ENCODE measurements around the gene CCL15. TPM values are rescaled to one million over a fixed set of nuclear protein-coding genes. Genes with fewer than 3 reads are reported as not detected.
"Not testable (repeated sequence)": the region's sequence is repeated elsewhere in the genome, so short reads cannot be mapped to it uniquely, and the experiment has no call there.

The CCL15 gene
- total RNA-seq, 4 donors from 2014 or later, result 4.1 to 63.9 (median 27.0) TPM

DNA sequence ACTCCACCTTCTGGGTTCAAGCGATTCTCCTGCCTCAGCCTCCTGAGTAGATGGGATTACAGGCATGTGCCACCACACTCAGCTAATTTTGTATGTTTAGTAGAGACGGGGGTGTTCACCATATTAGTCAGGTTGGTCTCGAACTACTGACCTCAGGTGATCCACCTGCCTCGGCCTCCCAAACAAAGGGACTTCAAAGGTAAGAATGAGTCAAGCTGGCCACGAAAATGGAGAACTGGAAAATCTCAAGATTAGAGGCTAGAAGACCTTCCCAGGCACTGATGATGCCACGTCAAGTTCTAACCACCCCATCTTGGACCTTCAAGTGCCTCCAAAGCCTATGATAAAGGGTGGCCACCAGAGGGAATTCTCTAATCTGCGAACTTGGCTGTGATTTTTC lies 1.3 kb upstream of the CCL15 start:
- no peak for TF ChIP-seq CTCF (IDR thresholded peaks at IDR 0.05)
- TF ChIP-seq POLR2A (IDR thresholded peaks at IDR 0.05), result no peak
- H3K4me3 ChIP-seq, result no peak overlapping the region
- no peaks in the 10 kb centered on the region for H3K9me3 ChIP-seq
- peaks cover 0 to 9% (median 0%) of the 10 kb centered on the region in 3 donors for H3K36me3 ChIP-seq
- peaks cover 0 to 16% (median 0%) of the 10 kb centered on the region in 4 donors for H3K4me1 ChIP-seq
- H3K27me3 ChIP-seq, result no peaks in the 10 kb centered on the region
- DNase-seq, result no peak
- H3K27ac ChIP-seq, result peak overlapping the region in 2 of 4 donors; percentile 87 to 96

GRCh38 chr17:36001862-36002603 lies 680 bp upstream of the CCL15 start:
- peak in 2 of 3 donors; percentile 90 for DNase-seq
- Histone ChIP-seq H3K4me3 (peak overlapping the region in 2 of 4 donors; percentile 55 to 58), H3K9me3 (no peaks in the 10 kb centered on the region), H3K27ac (peak overlapping the region in 3 of 4 donors; percentile 63 to 96 (median 87)), H3K36me3 (peaks cover 0 to 9% (median 0%) of the 10 kb centered on the region in 3 donors), H3K4me1 (peaks cover 0 to 16% (median 0%) of the 10 kb centered on the region in 4 donors), H3K27me3 (no peaks in the 10 kb centered on the region)
- TF ChIP-seq CTCF (IDR thresholded peaks at IDR 0.05) (no peak), POLR2A (IDR thresholded peaks at IDR 0.05) (no peak)

DNA sequence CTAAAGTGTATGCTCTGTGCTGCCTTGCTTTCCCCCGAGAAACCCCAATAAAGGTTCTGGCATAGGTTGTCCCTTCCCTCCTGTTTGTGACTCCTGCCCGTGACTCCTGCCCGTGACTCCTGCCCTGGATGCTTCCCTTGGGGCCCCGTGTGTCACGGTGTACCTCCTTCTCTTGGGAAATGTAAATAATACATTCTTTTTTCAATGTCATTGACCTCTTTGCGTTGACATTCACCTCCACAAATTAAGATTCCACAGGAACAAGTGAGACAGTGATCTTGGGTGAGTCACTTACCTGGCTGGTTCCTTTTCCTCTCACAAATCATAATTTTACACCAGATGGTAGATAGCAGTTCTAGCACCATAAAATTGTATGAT lies 632 bp downstream of the CCL15 start:
- DNase-seq, result peak in 2 of 3 donors; percentile 61
- Histone ChIP-seq H3K27ac (peak overlapping the region in 3 of 4 donors; percentile 63 to 96 (median 87)), H3K9me3 (no peaks in the 10 kb centered on the region), H3K4me1 (peaks cover 0 to 16% (median 0%) of the 10 kb centered on the region in 4 donors), H3K36me3 (peaks cover 0 to 9% (median 0%) of the 10 kb centered on the region in 3 donors), H3K27me3 (no peaks in the 10 kb centered on the region), H3K4me3 (peak overlapping the region in 3 of 4 donors; percentile 22 to 58 (median 55))
- TF ChIP-seq POLR2A (IDR thresholded peaks at IDR 0.05) (no peak), CTCF (IDR thresholded peaks at IDR 0.05) (no peak)

DNA sequence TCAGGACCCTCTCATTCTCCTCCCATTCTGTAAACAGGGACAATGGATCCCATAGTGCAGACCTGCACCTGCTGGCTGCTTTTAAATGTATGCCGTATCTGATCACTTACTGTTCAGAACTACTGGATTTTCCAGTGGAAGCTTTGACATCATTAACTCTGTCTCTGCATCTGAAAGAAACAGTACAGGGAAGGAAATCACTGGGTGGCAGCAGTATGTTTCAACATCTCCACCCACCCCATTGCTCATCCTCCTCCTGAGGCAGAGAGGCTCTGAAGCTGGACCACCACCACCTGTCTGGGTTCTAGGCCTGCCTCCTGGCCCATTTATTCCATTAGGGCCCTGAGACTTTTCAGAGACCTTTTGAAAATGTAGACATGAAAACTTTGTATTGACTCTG lies 2.6 kb downstream of the CCL15 start:
- no peak overlapping the region for H3K4me3 ChIP-seq
- no peak overlapping the region for H3K27ac ChIP-seq
- peaks cover 0 to 9% (median 0%) of the 10 kb centered on the region in 3 donors for H3K36me3 ChIP-seq
- H3K4me1 ChIP-seq, result peaks cover 0 to 16% (median 0%) of the 10 kb centered on the region in 4 donors
- no peak for TF ChIP-seq POLR2A (IDR thresholded peaks at IDR 0.05)
- no peak for TF ChIP-seq CTCF (IDR thresholded peaks at IDR 0.05)
- no peaks in the 10 kb centered on the region for H3K9me3 ChIP-seq
- H3K27me3 ChIP-seq, result no peaks in the 10 kb centered on the region
- no peak for DNase-seq

DNA sequence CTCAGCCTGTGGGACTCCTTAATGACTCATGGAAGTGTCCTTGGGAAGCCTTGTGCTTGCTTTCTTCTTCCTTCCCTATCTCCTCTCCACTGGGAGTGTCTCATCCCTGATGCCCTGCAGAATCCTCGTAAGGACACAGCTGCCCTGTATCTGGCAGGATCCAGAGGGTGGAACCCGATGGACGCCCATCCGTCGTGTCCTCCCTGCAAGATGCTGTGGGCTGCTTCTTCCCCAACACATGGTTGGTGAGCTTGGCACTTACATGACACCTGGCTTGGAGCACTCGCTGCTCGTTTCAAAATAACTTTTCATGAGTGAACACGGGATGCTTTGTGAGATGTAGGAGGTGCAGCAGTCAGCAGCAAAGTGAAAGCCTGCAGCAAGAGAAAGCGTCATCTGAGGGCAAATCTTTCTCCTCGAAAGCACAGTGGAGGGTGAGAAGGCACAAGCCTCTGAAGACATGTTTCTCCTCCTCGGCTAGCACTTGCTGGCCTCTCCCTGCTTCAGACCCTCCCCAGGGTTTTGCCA lies 3.3 kb downstream of the CCL15 start:
- no peaks in the 10 kb centered on the region for H3K27me3 ChIP-seq
- no peaks in the 10 kb centered on the region for H3K9me3 ChIP-seq
- TF ChIP-seq POLR2A (IDR thresholded peaks at IDR 0.05), result no peak
- TF ChIP-seq CTCF (IDR thresholded peaks at IDR 0.05), result no peak
- peaks cover 0 to 11% (median 0%) of the 10 kb centered on the region in 4 donors for H3K4me1 ChIP-seq
- peaks cover 0 to 9% (median 0%) of the 10 kb centered on the region in 3 donors for H3K36me3 ChIP-seq
- H3K27ac ChIP-seq, result no peak overlapping the region
- no peak overlapping the region for H3K4me3 ChIP-seq
- no peak for DNase-seq

- not testable (repeated sequence) for H3K27ac ChIP-seq, H3K4me1 ChIP-seq, H3K27me3 ChIP-seq, H3K4me3 ChIP-seq, H3K9me3 ChIP-seq, DNase-seq
- peaks cover 0 to 18% (median 0%) of the 10 kb centered on the region in 3 donors for H3K36me3 ChIP-seq
Observed at GRCh38 chr17:35995346-35995745, 6.0 kb downstream of the CCL15 start.

All from Peyer's patch (tissue), 4 donors.